Hematopoietic multipotent progenitor cell treated with erythropoietin and hydrocortisone succinate and interleukin-3 and kit ligand, for 8 days (in vitro differentiated cells): ENCODE data around the gene GNLY.
"Not testable (repeated sequence)": the region's sequence is repeated elsewhere in the genome, so short reads cannot be mapped to it uniquely, and the experiment has no call there.

Source experiments
- DNase-seq: peaks from one replicate; pipeline ENCODE4 v3.0.0-alpha.2; 2015

GNLY gene

DNA sequence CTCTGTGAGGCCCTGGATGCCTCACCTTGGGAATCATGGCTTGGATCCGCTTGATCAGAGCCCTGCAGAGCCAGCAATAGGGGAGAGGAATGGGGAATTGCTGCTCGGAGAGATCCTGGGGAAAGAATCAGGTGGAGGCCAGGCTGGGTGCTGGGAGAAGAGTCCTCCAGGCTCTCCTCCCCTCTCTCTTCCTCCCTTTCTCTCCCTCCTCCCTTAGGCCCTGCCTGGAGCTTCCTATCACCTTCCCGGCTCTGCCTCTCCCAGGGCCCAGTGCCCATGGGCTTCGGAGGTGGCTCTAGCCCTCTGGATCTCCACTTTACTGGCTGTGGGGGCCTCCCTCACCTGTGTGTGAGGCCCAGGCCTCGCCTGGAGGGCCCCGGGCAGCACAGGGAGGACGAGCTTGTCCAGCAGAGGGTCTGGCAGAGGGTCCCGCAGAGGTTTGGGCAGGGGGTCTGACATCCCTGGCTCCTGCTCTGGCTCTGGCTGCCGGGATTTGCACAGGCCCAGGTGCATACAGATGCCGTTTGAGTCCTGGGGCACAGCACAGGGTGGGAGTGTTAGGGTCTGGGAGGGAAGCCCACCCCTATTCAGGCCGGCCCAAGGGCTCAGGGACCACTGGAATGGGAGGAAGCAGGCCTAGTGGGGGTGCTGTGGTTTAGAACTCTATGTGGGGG lies 28.8 kb upstream of the GNLY start:
- no peak for DNase-seq

DNA sequence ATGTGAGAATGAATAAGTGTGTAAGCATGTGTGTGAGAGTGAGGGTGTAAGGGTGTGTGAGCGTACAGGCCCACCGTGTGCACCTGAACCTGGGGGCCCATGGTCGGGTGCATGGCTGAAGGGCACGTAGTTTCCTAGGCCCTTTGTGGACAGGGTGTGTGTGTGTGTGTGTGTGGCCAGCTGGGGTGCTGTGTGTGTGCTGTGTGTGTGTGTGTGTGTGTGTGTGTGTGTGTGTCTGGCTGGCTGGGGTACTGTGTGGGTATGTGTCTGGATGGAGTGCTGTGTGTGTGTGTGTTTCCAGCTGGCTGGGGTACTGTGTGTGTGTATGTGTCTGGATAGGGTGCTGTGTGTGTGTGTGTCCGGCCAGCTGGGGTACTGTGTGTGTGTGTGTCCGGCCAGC lies 28.1 kb upstream of the GNLY start:
- DNase-seq = no peak

GRCh38 chr2:85666435-85667316 lies 27.5 kb upstream of the GNLY start:
- no peak for DNase-seq

GRCh38 chr2:85667561-85668008 lies 26.6 kb upstream of the GNLY start:
- DNase-seq = no peak

DNA sequence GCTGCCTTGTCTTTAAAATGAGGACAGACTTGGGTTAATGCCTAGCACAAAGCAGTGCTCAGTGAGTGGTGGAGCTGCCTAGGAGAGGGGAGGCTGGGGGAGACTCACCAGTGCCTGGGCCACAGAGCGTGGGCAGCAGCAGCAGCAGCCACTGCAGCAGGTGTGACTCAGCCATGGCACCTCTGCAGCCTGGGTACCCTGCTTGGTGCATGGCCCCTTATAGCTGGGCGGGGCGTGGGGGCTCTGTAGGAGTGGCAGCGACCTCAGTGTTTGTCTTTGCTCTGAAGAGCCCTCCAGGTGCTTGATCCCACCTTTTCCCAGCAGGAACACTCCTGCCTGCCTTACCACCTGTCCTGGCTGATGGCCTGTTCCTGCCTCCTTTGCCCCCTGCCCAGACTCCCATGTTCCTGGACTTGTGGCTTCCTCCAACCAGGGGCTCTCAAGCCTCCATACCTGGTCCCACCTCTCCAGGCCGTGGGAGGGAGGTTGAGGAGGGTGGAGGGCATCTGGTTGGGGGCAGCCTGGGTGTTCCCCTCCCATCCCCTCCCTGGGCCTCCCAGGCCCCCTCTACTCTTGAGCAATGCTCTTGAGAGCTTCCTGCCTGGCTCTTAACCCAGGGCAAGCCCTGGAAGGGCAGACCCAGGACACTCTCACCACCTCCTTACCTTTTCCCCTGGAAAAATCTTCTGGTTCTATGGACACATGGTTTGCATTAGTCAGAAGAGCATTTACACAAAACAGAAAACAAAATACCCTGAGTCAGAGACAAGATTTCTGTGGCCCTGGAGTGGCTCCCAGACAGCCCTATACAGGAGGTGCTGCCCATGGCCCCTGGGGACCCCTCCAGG lies 25.9 kb upstream of the GNLY start, which contains the start of gene SFTPB:
Gene SFTPB, minus strand, starts transcription at position 191 of the 848 bp plus-strand sequence. Its CDS starts 16 bp downstream, at position 175.
- no peak for DNase-seq

DNA sequence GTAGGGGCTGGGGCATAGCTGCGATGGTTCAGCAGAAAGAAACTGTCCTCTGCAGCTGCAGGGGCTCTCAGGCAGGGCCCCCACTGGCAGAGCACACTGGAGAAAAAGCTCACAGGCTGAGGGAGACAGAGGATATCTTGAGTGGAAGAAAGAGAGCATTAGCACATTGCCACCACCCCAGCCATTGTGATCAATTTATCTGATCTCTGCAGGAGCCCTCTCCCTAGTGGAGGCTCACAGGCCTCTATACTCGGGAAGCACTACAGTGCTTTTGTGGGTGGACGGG lies 25.4 kb upstream of the GNLY start:
- no peak for DNase-seq

GRCh38 chr2:85669549-85669948 lies 24.6 kb upstream of the GNLY start:
- DNase-seq = no peak

GRCh38 chr2:85670416-85670815 lies 23.7 kb upstream of the GNLY start:
- not testable (repeated sequence) for DNase-seq

- DNase-seq = no peak
These were observed 21.7 kb upstream of the GNLY start for GRCh38 chr2:85672456-85672855.

DNA sequence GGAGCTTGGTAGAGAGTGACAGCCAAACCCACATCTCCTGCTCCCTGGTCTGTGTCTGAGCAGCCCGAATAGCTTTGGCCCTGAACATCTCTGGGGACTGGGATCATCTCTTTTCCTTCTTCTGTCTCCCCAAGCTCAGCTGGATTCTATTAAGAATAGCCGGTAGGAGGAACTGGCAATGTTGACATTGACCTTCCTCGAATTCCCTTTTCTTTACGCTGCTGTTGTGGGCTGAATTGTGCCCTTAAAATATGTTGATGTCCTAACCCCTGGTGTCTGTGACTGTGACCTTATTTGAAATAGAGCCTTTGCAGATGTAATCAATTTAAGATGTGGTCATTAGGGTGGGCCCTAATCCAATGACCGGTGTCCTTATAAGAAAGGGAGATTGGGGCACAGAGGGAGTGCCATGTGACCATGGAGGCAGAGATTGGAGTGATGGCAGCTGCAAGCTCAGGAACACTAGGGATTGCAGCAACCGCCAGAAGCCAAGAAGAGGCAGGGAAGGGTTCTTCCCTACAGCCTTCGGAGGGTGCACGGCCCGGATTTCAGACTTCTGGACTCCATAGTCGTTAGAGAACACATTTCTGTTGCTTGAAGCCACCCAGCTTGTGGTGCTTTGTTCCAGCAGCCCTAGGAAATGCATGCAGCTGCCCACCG lies 20.3 kb upstream of the GNLY start:
- no peak for DNase-seq

- no peak for DNase-seq
These were observed 19.7 kb upstream of the GNLY start for GRCh38 chr2:85674417-85674816.

GRCh38 chr2:85675427-85675826 lies 18.7 kb upstream of the GNLY start:
- DNase-seq = no peak

DNA sequence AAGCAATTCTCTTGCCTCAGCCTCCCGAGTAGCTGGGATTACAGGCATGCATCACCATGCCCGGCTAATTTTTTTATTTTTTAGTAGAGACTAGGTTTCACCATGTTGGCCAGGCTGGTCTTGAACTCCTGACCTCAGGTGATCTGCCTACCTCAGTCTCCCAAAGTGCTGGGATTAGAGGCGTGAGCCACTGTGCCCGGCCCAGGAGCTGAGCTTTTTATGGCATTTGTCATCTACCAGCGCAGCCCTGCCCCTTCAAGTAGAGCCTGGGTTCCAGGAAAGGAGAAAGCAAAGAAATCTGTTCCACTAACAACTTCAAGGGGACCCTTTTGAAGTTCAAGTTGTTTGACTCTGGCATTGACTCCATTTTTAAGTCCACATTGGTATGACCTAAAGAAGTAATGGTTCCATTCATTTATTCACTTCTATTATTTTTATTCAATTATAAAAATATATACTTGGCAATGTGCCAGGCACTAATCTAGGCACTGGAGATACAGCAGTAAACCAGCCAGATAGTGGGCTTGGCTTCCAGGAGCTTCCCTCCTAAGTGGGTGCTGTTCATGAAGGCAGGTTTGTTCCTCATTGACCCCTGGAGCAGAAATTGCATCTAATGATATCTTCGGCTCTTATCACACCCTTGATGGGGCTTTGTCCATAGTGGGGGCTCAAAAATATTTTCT lies 18.2 kb upstream of the GNLY start:
- peak; percentile 26 for DNase-seq

GRCh38 chr2:85678377-85678776 lies 15.8 kb upstream of the GNLY start:
- DNase-seq = peak; percentile 88

GRCh38 chr2:85678794-85679672 lies 15.1 kb upstream of the GNLY start:
- peak; percentile 82 for DNase-seq

DNA sequence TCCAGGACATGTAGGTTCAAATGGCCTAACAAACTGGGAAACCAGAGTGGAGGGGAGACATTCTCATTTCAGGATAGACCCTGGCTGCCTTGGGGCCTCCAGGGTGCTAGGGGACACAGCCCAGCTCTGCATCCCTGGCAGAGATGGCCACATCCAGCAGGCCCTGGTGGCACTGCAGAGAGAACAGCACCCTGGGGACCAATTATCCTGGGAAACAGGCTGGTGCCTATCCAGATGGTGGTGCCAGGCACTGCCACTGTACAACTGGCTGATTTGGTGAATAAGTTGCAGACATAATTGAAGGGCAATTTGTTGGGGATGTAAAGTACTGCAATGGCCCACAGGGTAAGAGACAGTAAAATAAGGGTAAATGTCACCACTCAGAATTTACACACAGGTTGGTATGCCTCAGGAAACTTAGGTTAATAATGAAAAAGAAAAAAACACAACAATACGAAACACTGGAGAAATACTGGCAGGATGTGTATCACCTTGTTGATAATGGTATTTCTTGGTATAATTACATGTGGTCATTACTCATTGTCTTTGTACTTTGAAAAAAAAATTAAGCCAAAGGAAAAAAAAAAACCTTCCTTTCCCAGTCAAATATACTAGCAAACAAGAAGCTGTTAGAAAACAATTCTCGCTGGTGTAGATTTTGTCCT lies 13.3 kb upstream of the GNLY start:
- no peak for DNase-seq

DNA sequence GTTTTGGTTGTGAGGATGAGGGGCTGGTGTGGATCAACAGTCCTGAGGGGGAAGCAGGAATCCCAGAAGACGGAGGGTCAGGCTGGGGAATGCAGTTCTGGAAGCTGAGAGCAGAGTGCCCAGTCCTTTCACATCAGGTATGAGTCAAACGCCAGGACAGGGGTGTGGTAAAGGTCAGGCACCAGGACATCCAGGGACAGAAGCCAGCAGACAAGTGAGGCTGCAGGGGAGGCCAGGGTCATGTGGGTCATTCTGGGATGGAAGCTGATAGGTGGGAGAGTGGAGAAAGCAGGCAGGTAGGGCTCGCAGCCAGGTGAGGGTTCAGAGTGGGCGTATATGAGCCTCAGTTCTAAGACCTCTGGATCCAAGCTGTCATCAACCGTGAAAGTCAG lies 12.8 kb upstream of the GNLY start:
- no peak for DNase-seq

- DNase-seq = no peak
These were observed 12.4 kb upstream of the GNLY start for GRCh38 chr2:85681776-85682175.

DNA sequence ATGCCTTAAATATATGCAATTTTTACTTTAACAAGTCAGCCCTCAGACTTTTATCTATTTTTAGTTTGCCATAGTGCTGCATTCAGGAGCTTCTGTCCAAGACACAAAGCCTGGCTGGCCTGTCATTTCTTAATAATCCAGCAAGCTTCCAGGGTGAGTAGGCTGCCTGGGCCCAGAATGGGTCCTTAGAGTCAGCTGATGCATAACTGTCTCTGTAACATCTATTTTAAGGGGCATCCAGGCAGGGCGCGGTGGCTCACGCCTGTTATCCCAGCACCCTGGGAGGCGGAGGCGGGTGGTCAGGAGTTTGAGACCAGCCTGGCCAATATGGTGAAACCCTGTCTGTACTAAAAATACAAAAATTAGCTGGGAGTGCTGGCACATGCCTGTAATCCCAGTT lies 11.8 kb upstream of the GNLY start:
- no peak for DNase-seq

- no peak for DNase-seq
These were observed 9.8 kb upstream of the GNLY start for GRCh38 chr2:85684380-85684779.

DNA sequence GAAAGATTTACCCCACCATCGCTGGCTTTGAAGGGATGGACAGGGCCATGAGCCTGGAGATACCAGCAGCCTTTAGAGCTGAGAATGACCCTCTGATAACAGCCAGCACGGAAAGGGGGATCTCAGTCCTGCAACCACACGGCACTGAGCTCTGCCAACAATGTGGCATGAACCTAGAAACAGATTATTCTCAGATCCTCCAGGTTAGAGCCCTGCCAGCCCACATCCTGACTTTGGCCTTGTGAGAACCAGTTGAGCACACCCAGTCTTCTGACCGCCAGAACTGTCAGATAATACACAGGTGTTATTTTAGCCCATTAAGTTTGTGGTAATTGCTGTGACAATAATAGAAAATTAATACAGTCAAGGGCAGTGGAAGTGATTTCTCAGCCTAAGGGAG lies 9.4 kb upstream of the GNLY start:
- no peak for DNase-seq
